HCT116 (cell line): ENCODE measurements around the gene C3orf22. TPM values are rescaled to one million over a fixed set of nuclear protein-coding genes. Genes with fewer than 3 reads are reported as not detected.

Experiments used
- ATAC-seq: fragments of 200-7000 bp; cut with Tn5 transposase; 2 replicates; pipeline ENCODE4 v1.9.1; 2020; ENCODE audit warnings: mild to moderate bottlenecking, moderate library complexity
- BruUV-seq: library from RNA; stranded (reverse); fragments of 400-500 nt; replicated peaks from 2 replicates; lab custom pipeline; 2021; lab: Mats Ljungman, UMichigan
- CTCF ChIA-PET: fragments of 300-600 bp; sonication (Branson Sonifier 250); formaldehyde crosslinking; loops from one replicate; lab custom pipeline; 2021; ENCODE audit warnings: antibody characterized with exemption; lab: Charles Lee
- POLR2A ChIA-PET: fragments of 300-600, 350-600 bp; sonication (Branson Sonifier 250); formaldehyde crosslinking; loops from one replicate; lab custom pipeline; 2021; ENCODE audit warnings: antibody characterized with exemption; lab: Charles Lee
- RAD21 ChIA-PET, 2 experiments: fragments of 300-600 bp; sonication (Branson Sonifier 250); formaldehyde crosslinking; loops; one replicate each; lab custom pipeline; 2023; ENCODE audit warnings: low total read pairs in 2 of 2; ENCODE audit not compliant: uncharacterized antibody in 2 of 2, unreplicated experiment in 2 of 2, low non-redundant PET in 1 of 2; lab: Charles Lee
- DNase-seq: peaks from one replicate; pipeline ENCODE4 v3.0.0-alpha.2; 2010; ENCODE audit warnings: low read depth, low spot score
- H2AFZ ChIP-seq: fragments of 200-600 bp; shearing (Covaris generic), sonication (generic); 2 replicates; pipeline ENCODE4 v1.6.1; 2017; ENCODE audit warnings: low read depth, mixed run types, mixed read lengths, antibody characterized with exemption, low read length; ENCODE audit not compliant: poor library complexity, severe bottlenecking
- H3K27ac ChIP-seq: 2 replicates; pipeline ENCODE4 v1.5.1; 2012; ENCODE audit warnings: low read depth, low read length
- H3K27me3 ChIP-seq: fragments of 200-600 bp; sonication (generic); 2 replicates; pipeline ENCODE4 v1.6.1; 2016; ENCODE audit warnings: mixed run types, low read length, mixed read lengths; ENCODE audit not compliant: insufficient read depth
- H3K36me3 ChIP-seq, 2 experiments: fragments of 200-500 bp in 1 of 2; fragments of 200-600 bp in 1 of 2; sonication (Bioruptor generic) in 1 of 2; sonication (generic) in 1 of 2; 2 replicates each; pipeline versions ENCODE4 v1.5.1 to v1.6.1; 2014 to 2016; ENCODE audit warnings: low read length in 2 of 2, inconsistent platforms in 1 of 2, mixed read lengths in 1 of 2, mixed run types in 1 of 2; ENCODE audit not compliant: insufficient read depth in 2 of 2, control insufficient read depth in 1 of 2
- H3K4me1 ChIP-seq, 2 experiments: fragments of 200-600 bp in 1 of 2; sonication (generic) in 1 of 2; 2 replicates each; pipeline versions ENCODE4 v1.5.1 to v1.6.1; 2012 to 2017; ENCODE audit warnings: low read length in 2 of 2, inconsistent platforms in 1 of 2, mild to moderate bottlenecking in 1 of 2, mixed read lengths in 1 of 2, mixed run types in 1 of 2, moderate library complexity in 1 of 2; ENCODE audit not compliant: insufficient read depth in 2 of 2, control insufficient read depth in 1 of 2
- H3K4me2 ChIP-seq: fragments of 200-600 bp; sonication (generic); 2 replicates; pipeline ENCODE4 v1.6.1; 2017; ENCODE audit warnings: mixed run types, low read length, mixed read lengths
- H3K4me3 ChIP-seq, 2 experiments: fragments of 200-600 bp in 1 of 2; sonication (generic) in 1 of 2; replicated peaks in 1 of 2; 2 replicates each; pipeline ENCODE4 v1.5.1; 2011 to 2016; ENCODE audit warnings: low read length in 2 of 2, control low read depth in 1 of 2, low read depth in 1 of 2, mild to moderate bottlenecking in 1 of 2, mixed read lengths in 1 of 2, mixed run types in 1 of 2
- H3K79me2 ChIP-seq: fragments of 200-600 bp; sonication (generic); 2 replicates; pipeline ENCODE4 v1.6.1; 2017; ENCODE audit warnings: mild to moderate bottlenecking, mixed run types, low read length, moderate library complexity, mixed read lengths; ENCODE audit not compliant: insufficient read depth
- H3K9ac ChIP-seq: fragments of 200-600 bp; sonication (generic); 2 replicates; pipeline ENCODE4 v1.6.1; 2016; ENCODE audit warnings: low read length, mixed read lengths
- H3K9me2 ChIP-seq: fragments of 200-600 bp; sonication (generic), shearing (Covaris generic); 2 replicates; pipeline ENCODE4 v1.6.1; 2017; ENCODE audit warnings: mixed run types, mild to moderate bottlenecking, moderate library complexity; ENCODE audit not compliant: insufficient read depth
- H3K9me3 ChIP-seq, 2 experiments: fragments of 200-500 bp in 1 of 2; fragments of 200-600 bp in 1 of 2; sonication (Bioruptor generic) in 1 of 2; sonication (generic) in 1 of 2; 2 replicates each; pipeline ENCODE4 v1.6.1; 2014 to 2017; ENCODE audit warnings: low read length in 2 of 2, mixed read lengths in 2 of 2, inconsistent platforms in 1 of 2, low read depth in 1 of 2, mild to moderate bottlenecking in 1 of 2, mixed run types in 1 of 2, moderate library complexity in 1 of 2; ENCODE audit not compliant: control insufficient read depth in 1 of 2, insufficient read depth in 1 of 2
- H4K20me1 ChIP-seq: fragments of 200-600 bp; sonication (generic), shearing (Covaris generic); 2 replicates; pipeline ENCODE4 v1.6.1; 2017; ENCODE audit warnings: mixed run types, mild to moderate bottlenecking, moderate library complexity; ENCODE audit not compliant: insufficient read depth
- CTCF ChIP-seq, 3 experiments: fragments of 200-600 bp in 1 of 3; sonication (generic) in 1 of 3; IDR thresholded peaks in 2 of 3; conservative IDR thresholded peaks in 1 of 3; 2 replicates each; pipeline ENCODE4 v1.5.1; 2012 to 2017; ENCODE audit warnings: low read depth in 2 of 3, low read length in 2 of 3, antibody characterized with exemption in 1 of 3, borderline replicate concordance in 1 of 3, control low read depth in 1 of 3, mild to moderate bottlenecking in 1 of 3, mixed read lengths in 1 of 3, mixed run types in 1 of 3, moderate library complexity in 1 of 3; ENCODE audit not compliant: insufficient read depth in 1 of 3
- EZH2 ChIP-seq: fragments of 200-600 bp; sonication (generic); IDR thresholded peaks from 2 replicates; pipeline ENCODE4 v1.6.1; 2017; ENCODE audit warnings: antibody characterized with exemption, mixed run types
- FOSL1 ChIP-seq: IDR thresholded peaks from 2 replicates; pipeline ENCODE4 v1.6.1; 2012; ENCODE audit warnings: low read depth
- JUND ChIP-seq: IDR thresholded peaks from 2 replicates; pipeline ENCODE4 v1.6.1; 2012
- REST ChIP-seq: IDR thresholded peaks from 2 replicates; pipeline ENCODE4 v1.6.1; 2012; ENCODE audit warnings: low read depth
- YY1 ChIP-seq: IDR thresholded peaks from 2 replicates; pipeline ENCODE4 v1.6.1; 2011; ENCODE audit warnings: low read length, low read depth, moderate library complexity, mild to moderate bottlenecking; ENCODE audit not compliant: insufficient replicate concordance; ENCODE audit errors: extremely low read depth
- ZFX ChIP-seq: fragments of 450-650 bp; IDR thresholded peaks from 2 replicates; pipeline ENCODE4 v1.6.1; 2017
- ZNF274 ChIP-seq: fragments of 200-500 bp; sonication (Bioruptor generic); IDR thresholded peaks from 2 replicates; pipeline ENCODE4 v1.6.1; 2014; ENCODE audit warnings: mild to moderate bottlenecking, low read depth, low read length, inconsistent platforms
- intact Hi-C: fragments of 100-400 bp; cut with micrococcal nuclease; formaldehyde crosslinking; loops from 2 replicates; pipeline ENCODE4 v1.10.0; 2022
- total RNA-seq: library from RNA; stranded (reverse); gene quantifications from one replicate; pipeline ENCODE4 v1.2.1, GENCODE V29; 2021; ENCODE audit not compliant: unreplicated experiment

The C3orf22 gene
- total RNA-seq, 1 experiment from 2014 or later: not detected

- TF ChIP-seq REST (no peak), ZNF274 (no peak), EZH2 (no peak)
These were observed 27.7 kb downstream of the C3orf22 start (continued) for GRCh38 chr3:126531051-126531330.

GRCh38 chr3:126530171-126531050 lies 28.3 kb downstream of the C3orf22 start:
- H3K4me1 ChIP-seq: no peaks in the 10 kb centered on the region
- ATAC-seq (no peak; the same call in 1 of the 2 replicates), DNase-seq (no peak)
- H3K79me2 ChIP-seq: no peaks in the 10 kb centered on the region
- H3K27me3 ChIP-seq: peaks cover 40% of the 10 kb centered on the region
- no peaks in the 10 kb centered on the region for H3K9me3 ChIP-seq
- intact Hi-C loops: no loop called here
- no peak overlapping the region for H3K9ac ChIP-seq
- H2AFZ ChIP-seq: no peak overlapping the region
- ChIA-PET POLR2A (no interaction called here), CTCF (no interaction called here), RAD21 (no interaction called here)
- H3K36me3 ChIP-seq: no peaks in the 10 kb centered on the region
- H3K4me2 ChIP-seq: no peak overlapping the region
- no peaks in the 10 kb centered on the region for H4K20me1 ChIP-seq
- 0 out of 6 replicates have a peak, but pooled peaks of 1 of the 3 experiments have one; percentile 3 for TF ChIP-seq CTCF (IDR thresholded peaks at IDR 0.05 in 2 of 3, conservative IDR thresholded peaks at IDR 0.05 in 1 of 3; ENCODE audit: borderline replicate concordance in 1 of 3, insufficient read depth in 1 of 3, low read depth in 2 of 3, low read length in 2 of 3)
- no peak for TF ChIP-seq FOSL1
- no peak for TF ChIP-seq ZFX
- TF ChIP-seq JUND: no peak
- no peak for TF ChIP-seq YY1
- no peak overlapping the region for H3K4me3 ChIP-seq
- no peak overlapping the region for H3K27ac ChIP-seq
- H3K9me2 ChIP-seq: no peaks in the 10 kb centered on the region
- BruUV-seq: no TSS peak
